Nephron (organoid): ENCODE measurements around the gene YARS2.

Source experiments
- H3K27ac Mint-ChIP-seq, 3 experiments: 2 replicates each; pipeline ENCODE4 v1.8.0; 2020; ENCODE audit warnings: mixed read lengths in 3 of 3, mild to moderate bottlenecking in 2 of 3, moderate library complexity in 1 of 3
- H3K27me3 Mint-ChIP-seq: 2 replicates; pipeline ENCODE4 v1.8.0; 2021; ENCODE audit warnings: low read depth, mild to moderate bottlenecking, moderate library complexity, mixed read lengths
- H3K36me3 Mint-ChIP-seq: 2 replicates; pipeline ENCODE4 v1.8.0; 2020; ENCODE audit warnings: low read depth, mixed read lengths
- H3K4me1 Mint-ChIP-seq: 2 replicates; pipeline ENCODE4 v1.8.0; 2020; ENCODE audit warnings: mixed read lengths
- H3K4me3 Mint-ChIP-seq, 3 experiments: 2 replicates each; pipeline ENCODE4 v1.8.0; 2020; ENCODE audit warnings: mild to moderate bottlenecking in 3 of 3, mixed read lengths in 3 of 3, moderate library complexity in 2 of 3
- H3K9me3 Mint-ChIP-seq: 2 replicates; pipeline ENCODE4 v1.8.0; 2020; ENCODE audit warnings: mixed read lengths
- TF ChIP-seq, protein P1 (sequence below), 3 experiments: fragments of 200-600 bp; sonication (generic); IDR thresholded peaks; one replicate each; pipeline ENCODE4 v1.5.0; 2021; ENCODE audit warnings: antibody characterized with exemption in 3 of 3; ENCODE audit not compliant: unreplicated experiment in 3 of 3

Gene YARS2

DNA sequence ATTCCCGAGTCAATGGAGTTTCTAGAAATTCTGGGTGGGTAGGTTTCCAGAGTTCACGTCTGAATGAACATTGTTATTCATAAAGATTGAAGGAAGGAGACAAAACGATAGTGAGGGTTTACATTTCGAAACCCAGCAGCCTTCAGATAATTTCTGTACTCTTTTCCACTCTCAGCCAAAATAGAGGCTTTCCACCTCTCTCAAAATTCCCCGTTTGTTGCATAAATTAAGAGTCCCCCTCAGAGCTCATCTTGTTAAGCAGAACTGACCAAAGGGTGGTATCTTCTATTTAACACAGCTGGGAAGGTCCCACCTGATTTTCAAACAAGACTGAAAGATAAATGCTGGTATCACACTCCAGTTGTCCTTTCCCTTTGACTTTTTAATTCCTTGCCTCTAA, 21.5 kb upstream of the YARS2 start:
- TF ChIP-seq, protein P1, sequence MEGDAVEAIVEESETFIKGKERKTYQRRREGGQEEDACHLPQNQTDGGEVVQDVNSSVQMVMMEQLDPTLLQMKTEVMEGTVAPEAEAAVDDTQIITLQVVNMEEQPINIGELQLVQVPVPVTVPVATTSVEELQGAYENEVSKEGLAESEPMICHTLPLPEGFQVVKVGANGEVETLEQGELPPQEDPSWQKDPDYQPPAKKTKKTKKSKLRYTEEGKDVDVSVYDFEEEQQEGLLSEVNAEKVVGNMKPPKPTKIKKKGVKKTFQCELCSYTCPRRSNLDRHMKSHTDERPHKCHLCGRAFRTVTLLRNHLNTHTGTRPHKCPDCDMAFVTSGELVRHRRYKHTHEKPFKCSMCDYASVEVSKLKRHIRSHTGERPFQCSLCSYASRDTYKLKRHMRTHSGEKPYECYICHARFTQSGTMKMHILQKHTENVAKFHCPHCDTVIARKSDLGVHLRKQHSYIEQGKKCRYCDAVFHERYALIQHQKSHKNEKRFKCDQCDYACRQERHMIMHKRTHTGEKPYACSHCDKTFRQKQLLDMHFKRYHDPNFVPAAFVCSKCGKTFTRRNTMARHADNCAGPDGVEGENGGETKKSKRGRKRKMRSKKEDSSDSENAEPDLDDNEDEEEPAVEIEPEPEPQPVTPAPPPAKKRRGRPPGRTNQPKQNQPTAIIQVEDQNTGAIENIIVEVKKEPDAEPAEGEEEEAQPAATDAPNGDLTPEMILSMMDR (IDR thresholded peaks at IDR 0.05; ENCODE audit: unreplicated experiment in 3 of 3) = no peak

DNA sequence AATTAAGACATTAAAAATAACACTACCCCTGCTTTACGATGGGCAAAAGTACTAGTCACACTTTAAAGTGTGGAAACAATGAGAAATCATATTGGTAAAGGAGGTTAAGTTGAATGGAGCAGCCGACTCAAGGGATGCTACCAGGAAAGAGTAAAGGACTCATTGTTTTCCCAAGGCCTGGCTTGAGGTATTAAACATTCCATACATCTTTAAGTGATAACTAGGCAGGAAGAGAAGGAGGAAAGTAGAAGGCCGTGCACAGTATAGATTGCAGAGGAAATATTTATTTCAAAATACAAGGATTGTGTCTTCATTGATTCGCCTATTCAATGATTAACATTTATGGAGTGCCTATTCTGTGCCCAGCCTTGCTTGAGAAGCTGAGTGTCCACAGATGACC, 20.6 kb upstream of the YARS2 start:
- TF ChIP-seq, protein P1 (IDR thresholded peaks at IDR 0.05; ENCODE audit: unreplicated experiment in 3 of 3) = no peak
- H3K27me3 Mint-ChIP-seq = peaks cover 9% of the 10 kb centered on the region
- H3K27ac Mint-ChIP-seq = no peak overlapping the region
- peaks cover 19% of the 10 kb centered on the region for H3K4me1 Mint-ChIP-seq
- no peaks in the 10 kb centered on the region for H3K9me3 Mint-ChIP-seq
- no peak overlapping the region for H3K4me3 Mint-ChIP-seq
- H3K36me3 Mint-ChIP-seq = no peaks in the 10 kb centered on the region

More for the DNA sequence above, 21.5 kb upstream of the YARS2 start:
- H3K4me3 Mint-ChIP-seq = no peak overlapping the region
- H3K36me3 Mint-ChIP-seq = no peaks in the 10 kb centered on the region
- H3K4me1 Mint-ChIP-seq = peaks cover 19% of the 10 kb centered on the region
- H3K9me3 Mint-ChIP-seq = no peaks in the 10 kb centered on the region
- no peak overlapping the region for H3K27ac Mint-ChIP-seq
- H3K27me3 Mint-ChIP-seq = peaks cover 9% of the 10 kb centered on the region

DNA sequence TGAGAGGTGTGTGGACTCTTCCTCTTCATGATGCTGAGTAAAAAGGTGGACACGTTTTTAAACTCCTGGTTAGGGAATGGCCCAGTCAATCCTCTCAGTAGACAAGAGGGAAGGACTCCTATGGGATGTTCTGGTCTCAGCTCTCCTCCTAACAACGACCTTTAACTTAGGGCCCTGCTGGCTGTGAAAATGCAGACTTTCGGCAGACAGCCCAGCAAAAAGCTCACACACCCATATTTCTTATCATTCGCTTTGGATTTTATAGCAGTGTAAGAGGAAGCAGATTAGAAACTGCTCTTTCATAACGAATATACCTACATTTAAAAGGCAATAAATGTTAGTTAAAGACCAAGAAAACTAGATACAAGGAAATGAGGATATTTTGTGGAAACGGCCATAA, 18.0 kb upstream of the YARS2 start:
- H3K27ac Mint-ChIP-seq = no peak overlapping the region
- no peak overlapping the region for H3K4me3 Mint-ChIP-seq
- peaks cover 4% of the 10 kb centered on the region for H3K27me3 Mint-ChIP-seq
- H3K36me3 Mint-ChIP-seq = no peaks in the 10 kb centered on the region
- H3K9me3 Mint-ChIP-seq = no peaks in the 10 kb centered on the region
- peaks cover 15% of the 10 kb centered on the region for H3K4me1 Mint-ChIP-seq
- TF ChIP-seq, protein P1 (IDR thresholded peaks at IDR 0.05; ENCODE audit: unreplicated experiment in 3 of 3) = no peak

DNA sequence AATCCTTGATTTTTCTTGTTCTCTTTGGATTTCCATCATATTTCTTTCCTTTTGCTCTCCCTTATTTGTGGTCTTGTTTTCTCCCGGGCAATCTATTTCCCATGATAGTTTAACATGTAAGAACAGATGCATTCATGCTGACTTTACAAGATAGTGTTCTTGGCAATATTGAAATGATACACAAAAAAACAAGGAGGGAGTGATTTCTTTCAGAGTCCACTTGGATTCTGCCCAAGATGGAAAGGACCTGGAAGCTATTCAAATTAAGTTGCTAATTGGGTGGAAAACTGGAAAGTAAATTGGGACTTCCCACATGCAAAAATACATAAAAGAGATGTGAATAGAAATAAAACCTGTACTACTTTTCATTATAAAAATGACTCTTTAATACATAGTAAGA, 14.4 kb upstream of the YARS2 start:
- Mint-ChIP-seq H3K27me3 (no peaks in the 10 kb centered on the region), H3K4me1 (peaks cover 27% of the 10 kb centered on the region), H3K4me3 (no peak overlapping the region), H3K27ac (peak overlapping the region in 1 of 3 experiments; percentile 0), H3K9me3 (no peaks in the 10 kb centered on the region), H3K36me3 (no peaks in the 10 kb centered on the region)
- TF ChIP-seq, protein P1 (IDR thresholded peaks at IDR 0.05; ENCODE audit: unreplicated experiment in 3 of 3) = no peak

- Mint-ChIP-seq H3K9me3 (no peaks in the 10 kb centered on the region), H3K36me3 (no peaks in the 10 kb centered on the region), H3K4me1 (peaks cover 23% of the 10 kb centered on the region), H3K4me3 (no peak overlapping the region), H3K27ac (no peak overlapping the region), H3K27me3 (no peaks in the 10 kb centered on the region)
- TF ChIP-seq, protein P1 (IDR thresholded peaks at IDR 0.05; ENCODE audit: unreplicated experiment in 3 of 3) = no peak
Observed at GRCh38 chr12:32768518-32768917, 12.8 kb upstream of the YARS2 start.

DNA sequence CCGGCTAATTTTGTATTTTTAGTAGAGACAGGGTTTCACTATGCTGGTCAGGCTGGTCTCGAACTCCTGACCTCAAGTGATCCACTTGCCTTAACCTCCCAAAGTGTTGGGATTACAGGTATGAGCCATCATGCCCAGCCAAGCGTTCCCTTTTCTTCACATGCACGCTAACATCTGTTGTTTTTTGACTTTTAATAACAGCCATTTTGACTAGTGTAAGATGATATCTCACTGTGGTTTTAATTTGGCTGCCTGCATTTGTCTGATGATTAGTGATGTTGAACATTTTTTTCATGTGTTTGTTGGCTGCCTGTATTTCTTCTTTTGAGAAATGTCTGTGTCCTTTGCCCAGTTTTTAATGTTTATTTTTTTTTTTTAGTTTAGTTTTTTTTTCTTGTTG, 10.2 kb upstream of the YARS2 start:
- TF ChIP-seq, protein P1 (IDR thresholded peaks at IDR 0.05; ENCODE audit: unreplicated experiment in 3 of 3) = no peak
- peaks cover 9% of the 10 kb centered on the region for H3K27me3 Mint-ChIP-seq
- no peak overlapping the region for H3K4me3 Mint-ChIP-seq
- no peaks in the 10 kb centered on the region for H3K36me3 Mint-ChIP-seq
- H3K9me3 Mint-ChIP-seq = no peaks in the 10 kb centered on the region
- peaks cover 23% of the 10 kb centered on the region for H3K4me1 Mint-ChIP-seq
- no peak overlapping the region for H3K27ac Mint-ChIP-seq
